Measurements from ENCODE around the gene NGFR. TPM values are rescaled to one million over a fixed set of nuclear protein-coding genes. Genes with fewer than 3 reads are reported as not detected.
"Not testable (repeated sequence)": the region's sequence is repeated elsewhere in the genome, so short reads cannot be mapped to it uniquely, and the experiment has no call there.

Gene NGFR
- total RNA-seq, 4 donors from 2014 or later, result 10.6 to 21.3 (median 16.1) TPM

- H3K36me3 ChIP-seq, result no peaks in the 10 kb centered on the region
- H3K4me1 ChIP-seq, result no peaks in the 10 kb centered on the region
- TF ChIP-seq POLR2A (IDR thresholded peaks at IDR 0.05), result no peak
- peak in 3 of 4 experiments; percentile 52 to 69 (median 54) for TF ChIP-seq CTCF (IDR thresholded peaks at IDR 0.05)
- no peak for TF ChIP-seq EP300 (IDR thresholded peaks at IDR 0.05)
- TF ChIP-seq POLR2AphosphoS5 (IDR thresholded peaks at IDR 0.05), result no peak
- H3K4me3 ChIP-seq, result no peak overlapping the region
- H3K27me3 ChIP-seq, result peaks cover 3% of the 10 kb centered on the region
- H3K27ac ChIP-seq, result no peak overlapping the region
- ATAC-seq, result peak; percentile 57
- 85% methylated on average over 3 of the region's 8 CpGs; no CpG with 5 or more reads in 1 of the 2 donors for WGBS, 2 donors (ENCODE audit: low coverage in 1 of 2)
- no peaks in the 10 kb centered on the region for H3K9me3 ChIP-seq
Measured at GRCh38 chr17:49548506-49549310, 53.6 kb downstream of the NGFR start.

- 92% methylated on average over 2 of the region's 6 CpGs; no CpG with 5 or more reads in 1 of the 2 donors for WGBS, 2 donors (ENCODE audit: low coverage in 1 of 2)
- no peak overlapping the region for H3K27ac ChIP-seq
- no peak for ATAC-seq
- TF ChIP-seq EP300 (IDR thresholded peaks at IDR 0.05) (no peak), POLR2AphosphoS5 (IDR thresholded peaks at IDR 0.05) (no peak), POLR2A (IDR thresholded peaks at IDR 0.05) (no peak), CTCF (IDR thresholded peaks at IDR 0.05) (no peak)
- H3K4me3 ChIP-seq, result no peak overlapping the region
- no peaks in the 10 kb centered on the region for H3K9me3 ChIP-seq
- H3K36me3 ChIP-seq, result no peaks in the 10 kb centered on the region
- no peaks in the 10 kb centered on the region for H3K4me1 ChIP-seq
- H3K27me3 ChIP-seq, result peaks cover 3% of the 10 kb centered on the region
Measured at GRCh38 chr17:49549311-49549605, 54.2 kb downstream of the NGFR start.

DNA sequence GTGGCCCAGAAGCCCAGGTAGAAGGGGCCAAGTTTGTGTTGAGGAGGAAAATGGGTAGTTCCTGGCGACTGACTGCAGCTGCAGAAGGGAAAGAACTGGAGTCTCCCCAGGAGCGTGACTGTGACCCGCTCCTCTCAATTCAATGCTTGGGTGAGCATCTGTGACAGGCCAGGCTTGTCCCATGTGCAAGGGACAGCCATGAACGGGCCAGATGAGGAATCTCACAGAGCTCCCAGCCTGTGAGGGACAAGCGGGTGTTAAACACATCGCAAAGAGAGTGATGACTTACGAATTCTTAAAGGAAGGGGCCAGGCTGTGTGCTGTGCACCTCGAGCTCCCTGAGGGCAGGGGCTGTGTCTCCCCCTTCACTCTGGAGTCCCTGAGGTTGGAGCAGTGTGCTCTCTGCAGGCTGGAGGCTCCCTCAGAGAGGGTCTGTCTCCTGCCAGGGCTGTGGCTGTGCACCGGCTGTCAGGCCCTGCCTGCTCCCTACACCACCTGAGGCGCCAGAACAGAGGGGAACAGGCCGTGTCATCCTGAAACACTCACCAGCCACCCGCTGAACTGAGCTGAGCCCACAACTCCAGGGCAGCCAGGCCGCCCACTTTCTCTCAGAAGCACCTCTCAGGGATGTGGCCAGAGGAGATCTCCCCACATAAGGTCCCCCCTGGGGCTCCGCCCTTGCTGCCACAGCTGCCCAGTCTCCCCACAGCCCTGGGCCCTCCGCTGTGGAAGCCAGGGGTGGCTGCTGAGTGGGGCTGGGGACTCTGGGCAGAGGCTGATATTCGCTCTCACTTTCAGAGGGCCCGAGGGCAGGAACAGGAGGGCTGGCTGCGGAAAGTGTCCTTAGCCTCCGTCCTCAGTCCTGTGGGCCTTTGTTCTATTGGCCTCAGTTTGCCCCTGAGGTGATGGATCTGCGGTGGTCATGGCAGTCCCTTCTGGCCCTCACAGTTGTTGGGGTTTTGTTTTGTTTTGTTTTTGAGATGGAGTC is 54.9 kb downstream of the NGFR start:
- Histone ChIP-seq H3K27ac (no peak overlapping the region), H3K9me3 (no peaks in the 10 kb centered on the region), H3K4me1 (no peaks in the 10 kb centered on the region), H3K4me3 (no peak overlapping the region), H3K36me3 (no peaks in the 10 kb centered on the region), H3K27me3 (peaks cover 3% of the 10 kb centered on the region)
- 88 to 94% methylated on average over 5 to 8 of the region's 20 CpGs for WGBS, 2 donors (ENCODE audit: low coverage in 1 of 2)
- no peak for ATAC-seq
- TF ChIP-seq CTCF (IDR thresholded peaks at IDR 0.05) (no peak), POLR2AphosphoS5 (IDR thresholded peaks at IDR 0.05) (no peak), EP300 (IDR thresholded peaks at IDR 0.05) (no peak), POLR2A (IDR thresholded peaks at IDR 0.05) (no peak)

DNA sequence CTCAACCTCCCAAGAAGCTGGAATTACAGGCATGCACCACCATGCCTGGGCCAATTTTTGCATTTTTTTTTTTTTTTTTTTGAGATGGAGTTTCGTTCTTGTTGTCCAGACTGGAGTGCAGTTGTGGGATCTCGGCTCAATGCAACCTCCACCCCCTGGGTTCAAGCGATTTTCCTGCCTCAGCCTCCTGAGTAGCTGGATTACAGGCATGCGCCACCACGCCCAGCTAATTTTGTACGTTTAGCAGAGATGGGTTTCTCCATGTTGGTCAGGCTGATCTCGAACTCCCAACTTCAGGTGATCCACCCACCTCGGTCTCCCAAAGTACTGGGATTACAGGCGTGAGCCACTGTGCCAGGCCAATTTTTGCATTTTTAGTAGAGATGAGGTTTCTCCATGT is 55.7 kb downstream of the NGFR start:
- H3K4me3 ChIP-seq, ATAC-seq, H3K4me1 ChIP-seq, H3K36me3 ChIP-seq, H3K27me3 ChIP-seq, H3K9me3 ChIP-seq, H3K27ac ChIP-seq: not testable (repeated sequence)
- 92 to 100% methylated on average over 1 to 6 of the region's 9 CpGs for WGBS, 2 donors (ENCODE audit: low coverage in 1 of 2)

GRCh38 chr17:49551221-49552069 is 56.4 kb downstream of the NGFR start:
- Histone ChIP-seq H3K27me3 (peaks cover 3% of the 10 kb centered on the region), H3K4me1 (peaks cover 0 to 6% (median 0%) of the 10 kb centered on the region in 3 donors), H3K9me3 (no peaks in the 10 kb centered on the region), H3K36me3 (no peaks in the 10 kb centered on the region), H3K27ac (no peak overlapping the region), H3K4me3 (no peak overlapping the region)
- no peak for ATAC-seq
- TF ChIP-seq POLR2A (IDR thresholded peaks at IDR 0.05), result no peak
- TF ChIP-seq POLR2AphosphoS5 (IDR thresholded peaks at IDR 0.05), result no peak
- no peak for TF ChIP-seq CTCF (IDR thresholded peaks at IDR 0.05)
- TF ChIP-seq EP300 (IDR thresholded peaks at IDR 0.05), result no peak
- WGBS, 2 donors (ENCODE audit: low coverage in 1 of 2), result 84 to 90% methylated on average over 2 to 4 of the region's 12 CpGs

All from gastroesophageal sphincter (tissue), 4 donors.